GM19467 (cell line): ENCODE data around the gene RHCE.
"Not testable (repeated sequence)": the region's sequence is repeated elsewhere in the genome, so short reads cannot be mapped to it uniquely, and the experiment has no call there.

Experiments used
- ATAC-seq: cut with Tn5 transposase; IDR thresholded peaks from one replicate; pipeline ENCODE4 v1.9.1; 2021; ENCODE audit warnings: mild to moderate bottlenecking, moderate library complexity; ENCODE audit not compliant: unreplicated experiment

RHCE gene

DNA sequence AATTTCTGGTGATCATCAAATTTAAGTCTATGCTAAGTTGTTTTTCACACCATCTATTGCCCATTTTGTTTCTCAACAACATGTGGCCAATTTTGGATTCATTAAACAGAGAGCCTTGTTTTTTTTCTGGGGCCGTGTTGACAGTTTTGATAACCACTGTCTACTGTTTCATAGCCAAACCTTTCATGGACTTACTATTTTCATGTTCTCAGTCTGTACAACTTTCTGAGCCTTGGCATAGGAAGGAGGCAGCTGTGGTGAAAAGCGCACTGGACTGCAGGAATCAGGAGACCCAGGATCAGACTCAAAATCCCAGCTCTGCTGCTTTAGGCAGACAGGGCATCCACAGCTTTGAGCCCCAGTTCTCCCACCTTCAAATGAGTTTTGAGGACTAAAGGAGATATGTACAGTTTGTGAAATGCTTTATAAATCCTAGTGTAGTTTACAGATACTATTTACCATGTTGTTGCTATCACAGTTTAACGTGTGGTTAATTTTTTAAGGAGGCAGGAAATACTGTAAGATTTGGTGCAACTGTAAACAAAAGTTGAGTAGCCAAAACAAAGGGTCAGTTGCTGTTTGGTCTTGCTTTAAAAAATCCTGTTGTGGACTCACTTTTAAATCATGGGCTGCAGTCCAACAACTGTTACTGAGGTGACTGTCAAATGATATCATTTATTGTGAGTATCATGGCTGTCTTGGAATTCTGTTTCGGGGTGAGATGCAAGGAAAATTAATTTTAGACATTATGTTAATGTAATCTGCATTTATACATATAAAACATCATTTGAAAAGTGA lies 13.0 kb upstream of the RHCE start:
- ATAC-seq = no peak

DNA sequence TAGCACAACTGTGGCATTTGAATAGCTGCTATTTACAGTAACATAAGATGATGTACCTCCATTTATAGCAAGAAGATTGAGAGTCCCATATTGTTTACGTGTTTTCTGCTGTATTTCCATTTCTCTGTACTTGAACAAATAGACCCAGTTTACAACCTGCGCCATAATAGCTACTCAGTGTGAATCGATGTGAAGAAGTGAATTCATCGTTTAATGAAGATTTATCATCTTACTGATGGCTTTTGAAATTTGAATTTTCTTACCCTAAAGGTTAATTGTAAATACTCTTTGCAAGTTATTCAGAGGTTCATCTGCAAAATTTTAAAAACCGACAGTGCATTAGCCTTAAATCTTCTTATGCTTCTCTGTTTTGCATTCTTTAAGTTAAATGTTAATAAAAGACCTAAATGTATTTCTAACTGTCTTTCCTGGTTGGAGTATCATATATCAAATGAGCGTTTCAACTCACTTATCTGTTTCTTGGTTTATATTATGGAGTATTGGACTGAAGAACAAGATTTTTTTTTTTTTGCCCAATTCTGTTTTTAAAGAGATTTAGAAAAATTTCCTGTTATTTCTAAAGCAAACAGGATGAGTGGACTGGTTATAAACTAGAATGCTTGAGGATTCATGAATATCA lies 12.2 kb upstream of the RHCE start:
- ATAC-seq = no peak

- no peak for ATAC-seq
These were observed 11.5 kb upstream of the RHCE start for GRCh38 chr1:25431955-25432719.

- peak; percentile 27 for ATAC-seq
These were observed 10.6 kb upstream of the RHCE start for GRCh38 chr1:25430967-25431881.

DNA sequence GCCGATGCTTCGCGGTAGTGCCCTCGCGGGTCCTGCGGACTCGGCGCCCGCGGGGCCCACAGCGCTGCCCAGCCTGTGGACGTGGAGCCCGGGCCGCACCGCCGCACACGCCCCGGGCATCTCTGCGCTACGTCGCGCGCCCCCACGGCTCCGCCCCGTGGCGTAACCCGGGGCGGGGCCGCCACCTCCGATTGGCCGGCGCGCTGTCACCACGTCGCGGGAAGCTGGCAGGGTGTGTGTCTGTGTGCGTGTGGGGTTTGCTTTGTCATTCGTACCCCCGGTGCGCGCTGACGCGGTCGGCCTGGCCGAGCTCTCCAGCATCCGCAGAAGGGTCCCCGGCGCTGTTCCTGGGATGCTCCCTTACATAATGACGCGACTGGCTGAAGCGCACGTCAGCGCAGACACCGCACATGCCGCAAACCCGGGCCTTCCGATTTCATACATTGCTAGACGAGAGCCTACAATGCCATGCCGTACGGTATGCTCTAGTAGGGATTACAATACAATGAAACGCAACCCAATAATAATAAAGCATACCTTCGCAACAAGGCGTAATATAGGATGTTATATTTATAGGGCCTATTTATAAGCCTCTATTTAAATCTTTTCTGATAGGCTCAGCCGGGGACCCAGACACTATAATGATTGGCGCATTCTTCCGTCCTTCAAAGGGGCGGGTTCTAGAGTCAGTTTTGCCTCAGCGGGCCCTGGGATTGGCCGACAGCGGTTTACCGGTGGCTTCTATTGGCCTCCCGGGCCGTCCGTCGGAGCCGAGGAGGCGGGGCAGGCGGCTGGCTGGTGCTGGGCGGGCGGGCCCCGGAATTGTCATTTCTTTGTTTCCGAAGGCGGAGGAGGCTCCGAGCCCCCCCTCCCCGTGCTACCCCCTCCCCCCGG lies 9.7 kb upstream of the RHCE start, which contains the start of gene MACO1:
Gene MACO1 (plus strand): TSS at position 825 of the 894 bp plus-strand sequence. CDS start 202 bp downstream, outside the sequence.
- peak; percentile 77 for ATAC-seq

DNA sequence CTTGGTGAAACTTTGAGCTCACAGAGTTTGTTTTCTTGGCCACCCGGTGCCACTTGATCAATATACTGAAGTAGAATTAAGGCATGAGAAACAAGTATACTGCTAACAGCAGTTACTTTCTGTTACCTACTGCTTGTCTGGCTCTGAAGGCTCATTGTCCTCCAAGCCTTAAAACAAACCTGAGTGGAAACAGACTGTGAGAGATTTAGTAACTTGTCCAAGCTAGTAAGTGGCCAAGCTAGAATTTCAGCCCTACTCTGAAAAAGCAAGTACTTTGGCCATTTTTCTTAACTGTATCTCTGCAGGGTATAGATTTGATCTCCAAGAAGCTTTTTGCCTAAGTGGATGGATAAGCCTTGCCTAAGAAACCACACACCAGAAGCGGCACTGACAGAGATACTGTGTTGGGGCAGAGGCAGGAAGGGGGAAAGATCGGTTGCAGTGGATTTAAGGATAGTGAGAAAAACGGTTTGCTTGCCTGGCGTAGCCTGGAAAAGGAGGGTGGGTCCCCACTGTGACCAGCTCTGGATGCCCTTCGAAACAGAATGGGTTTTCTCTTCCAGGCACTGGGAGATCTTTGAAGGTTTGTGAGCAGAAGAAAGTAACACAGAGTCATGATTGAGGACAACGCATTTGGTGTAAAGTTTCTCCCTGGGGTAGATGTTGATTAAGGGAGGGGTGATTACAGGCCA lies 8.0 kb upstream of the RHCE start:
- ATAC-seq = no peak

- no peak for ATAC-seq
These were observed 7.1 kb upstream of the RHCE start for GRCh38 chr1:25427696-25428095.

DNA sequence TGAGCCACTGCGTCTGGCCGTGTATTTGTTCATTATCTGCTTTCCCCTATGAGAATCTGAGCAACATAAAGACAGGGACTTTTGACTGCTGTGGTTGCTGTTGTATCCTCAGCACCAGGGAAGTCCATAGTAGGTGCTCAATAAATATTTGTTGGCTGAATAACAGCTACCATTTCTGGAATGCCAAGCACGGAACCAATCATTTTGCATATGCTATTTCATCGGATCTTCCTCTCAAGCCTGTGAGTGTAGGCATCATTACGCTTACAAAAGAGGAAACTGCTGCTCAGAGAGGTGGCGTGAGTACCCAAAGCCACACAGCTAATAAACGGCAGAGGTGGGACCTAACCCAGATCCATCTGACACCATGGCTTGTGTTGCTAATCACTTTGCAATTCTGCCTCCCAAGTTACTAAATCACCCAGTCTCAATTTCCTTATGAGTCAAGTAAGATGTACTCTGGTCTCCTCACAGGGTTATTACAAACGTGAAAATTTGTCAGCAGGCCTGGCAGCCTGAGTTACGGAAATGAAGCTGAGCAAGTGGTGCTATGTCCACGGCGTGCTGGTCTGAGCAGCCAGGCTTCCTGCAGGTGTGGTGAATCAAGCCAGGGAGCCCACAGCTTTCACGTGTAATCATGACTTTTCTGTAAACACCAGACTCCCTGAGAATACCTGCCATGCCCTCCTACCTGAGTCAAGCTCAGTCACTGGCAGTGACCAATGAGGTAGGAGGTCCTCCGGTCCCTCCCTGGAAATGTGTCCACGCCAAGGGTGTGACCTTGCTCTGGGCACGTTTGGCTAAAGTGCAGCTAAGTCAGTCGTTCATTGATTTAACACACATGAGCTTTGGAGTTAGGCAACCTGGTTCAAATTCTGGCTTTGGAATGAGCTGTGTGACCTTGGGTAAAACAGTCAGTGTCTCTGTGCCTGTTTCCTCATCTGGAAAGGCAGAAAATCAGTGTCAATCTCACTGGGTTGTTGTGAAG lies 4.8 kb upstream of the RHCE start:
- no peak for ATAC-seq

DNA sequence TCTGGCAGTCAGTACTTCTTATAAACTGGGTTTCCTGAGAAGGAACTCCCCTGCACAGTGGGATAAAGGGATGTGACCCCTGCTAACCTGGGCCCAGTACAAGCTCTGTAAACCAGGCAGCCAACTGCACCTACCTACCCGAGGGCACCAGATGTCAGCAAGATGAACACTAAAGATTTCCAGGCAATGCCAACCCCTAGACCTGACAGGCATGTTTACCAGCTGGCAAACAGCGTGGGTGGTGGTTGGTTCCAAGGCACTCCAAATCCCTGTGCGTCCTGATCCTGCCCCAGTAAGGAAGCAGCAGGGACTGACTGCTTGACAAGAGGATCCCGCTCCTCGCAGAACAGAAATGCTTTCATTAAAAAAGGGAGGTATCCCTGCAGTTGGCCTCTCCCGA lies 2.6 kb upstream of the RHCE start:
- ATAC-seq = not testable (repeated sequence)

GRCh38 chr1:25419339-25419738 lies 1.3 kb downstream of the RHCE start:
- ATAC-seq = not testable (repeated sequence)

DNA sequence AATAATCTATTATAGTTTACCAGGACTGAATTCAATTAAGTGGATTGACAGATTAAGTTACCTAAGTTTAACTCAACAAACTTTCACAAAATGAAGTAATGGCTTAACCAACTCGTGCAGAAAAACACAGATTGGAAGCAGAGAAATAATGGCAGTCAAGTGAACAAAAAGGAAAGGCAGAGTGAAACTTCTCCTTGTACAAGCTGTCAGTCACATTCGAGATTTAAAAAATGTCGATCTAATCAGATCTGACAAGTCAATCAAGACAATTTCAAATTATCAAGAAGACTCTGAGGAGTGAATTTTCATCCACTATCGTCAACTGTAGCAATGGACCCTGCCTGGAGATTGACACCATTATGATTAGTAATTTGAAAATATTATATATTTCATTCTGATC lies 3.3 kb downstream of the RHCE start:
- not testable (repeated sequence) for ATAC-seq

GRCh38 chr1:25414578-25414977 lies 6.0 kb downstream of the RHCE start:
- not testable (repeated sequence) for ATAC-seq

DNA sequence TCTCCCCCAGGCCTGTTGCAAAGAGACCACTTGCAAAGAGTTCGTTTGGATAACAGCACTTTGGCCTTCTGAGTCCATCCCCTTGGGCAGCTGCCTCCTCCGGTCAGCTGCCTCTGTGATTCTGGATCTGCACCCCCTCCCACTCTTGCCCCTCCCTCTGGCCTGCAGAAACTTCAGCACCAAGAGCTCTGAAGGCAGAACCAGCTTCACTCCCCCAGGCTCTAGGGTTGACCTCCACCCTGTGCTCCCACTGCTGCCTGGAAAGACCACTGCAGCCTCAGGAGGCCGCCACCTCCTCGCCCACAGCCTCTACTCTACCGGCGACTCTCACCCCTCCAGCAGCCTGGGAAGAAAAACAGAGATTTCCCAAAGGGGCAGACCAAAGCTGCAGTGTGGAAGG lies 6.5 kb downstream of the RHCE start:
- ATAC-seq = not testable (repeated sequence)

- ATAC-seq = not testable (repeated sequence)
These were observed 7.6 kb downstream of the RHCE start for GRCh38 chr1:25412872-25413623.

DNA sequence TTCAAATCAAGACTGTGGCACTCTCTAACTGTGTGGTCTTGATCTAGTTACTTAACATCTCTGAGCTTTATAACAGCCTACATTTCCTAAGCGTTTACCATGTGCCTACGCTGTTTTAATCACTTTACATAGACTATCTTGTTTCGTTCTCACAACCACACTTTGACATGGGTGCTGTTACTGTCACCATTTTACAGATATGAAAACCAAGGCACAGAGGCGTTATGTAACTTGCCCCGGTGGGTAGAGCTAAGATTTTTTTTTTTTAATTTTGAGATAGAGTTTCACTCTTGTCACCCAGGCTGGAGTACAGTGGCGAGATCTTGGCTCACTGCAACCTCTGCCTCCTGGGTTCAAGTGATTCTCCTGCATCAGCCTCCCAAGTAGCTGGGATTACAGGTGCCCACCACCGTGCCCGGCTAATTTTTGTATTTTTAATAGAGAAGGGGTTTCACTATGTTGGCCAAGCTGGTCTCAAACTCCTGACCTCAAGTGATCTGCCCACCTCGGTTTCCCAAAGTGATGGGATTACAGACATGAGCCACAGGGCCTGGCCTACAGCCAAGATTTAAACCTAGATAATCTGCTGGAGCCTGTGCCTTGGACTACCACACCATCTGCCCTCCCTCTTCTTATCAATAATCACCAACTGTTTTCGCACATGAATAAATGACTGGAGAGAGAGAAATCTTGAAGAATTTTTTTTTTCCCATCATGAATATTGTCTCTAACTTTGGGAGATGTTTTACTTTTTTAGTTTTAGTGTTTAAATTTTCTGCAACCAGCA lies 10.8 kb downstream of the RHCE start:
- ATAC-seq = not testable (repeated sequence)

DNA sequence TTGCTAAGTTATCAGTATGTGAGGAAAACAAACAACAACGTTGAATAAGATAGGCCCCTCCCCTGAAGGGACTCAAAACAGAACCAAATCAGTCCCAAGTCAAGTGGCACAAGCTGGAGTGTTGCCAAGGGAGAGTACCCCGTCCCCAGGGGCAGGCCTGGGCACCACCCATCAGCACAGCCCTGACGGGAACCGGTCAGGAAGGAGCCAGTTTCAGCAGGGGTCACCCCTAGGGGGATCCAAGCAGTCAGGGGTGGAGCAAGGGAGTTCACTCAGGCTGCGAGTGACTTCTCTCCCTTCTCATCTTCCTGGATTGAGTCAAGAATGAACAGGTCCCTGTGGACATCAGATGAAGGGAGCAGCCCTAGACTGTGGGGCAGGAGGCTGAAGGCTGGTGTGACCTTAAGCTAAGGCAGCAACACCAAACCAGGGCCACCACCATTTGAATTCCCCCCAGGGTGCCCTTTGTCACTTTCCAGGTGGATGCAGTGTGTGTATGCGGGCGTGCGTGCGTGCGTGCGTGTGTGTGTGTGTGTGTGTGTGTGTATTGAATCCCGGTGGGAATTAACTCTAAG lies 14.8 kb downstream of the RHCE start:
- not testable (repeated sequence) for ATAC-seq
